ENCODE results near the gene MAP10.

DNA sequence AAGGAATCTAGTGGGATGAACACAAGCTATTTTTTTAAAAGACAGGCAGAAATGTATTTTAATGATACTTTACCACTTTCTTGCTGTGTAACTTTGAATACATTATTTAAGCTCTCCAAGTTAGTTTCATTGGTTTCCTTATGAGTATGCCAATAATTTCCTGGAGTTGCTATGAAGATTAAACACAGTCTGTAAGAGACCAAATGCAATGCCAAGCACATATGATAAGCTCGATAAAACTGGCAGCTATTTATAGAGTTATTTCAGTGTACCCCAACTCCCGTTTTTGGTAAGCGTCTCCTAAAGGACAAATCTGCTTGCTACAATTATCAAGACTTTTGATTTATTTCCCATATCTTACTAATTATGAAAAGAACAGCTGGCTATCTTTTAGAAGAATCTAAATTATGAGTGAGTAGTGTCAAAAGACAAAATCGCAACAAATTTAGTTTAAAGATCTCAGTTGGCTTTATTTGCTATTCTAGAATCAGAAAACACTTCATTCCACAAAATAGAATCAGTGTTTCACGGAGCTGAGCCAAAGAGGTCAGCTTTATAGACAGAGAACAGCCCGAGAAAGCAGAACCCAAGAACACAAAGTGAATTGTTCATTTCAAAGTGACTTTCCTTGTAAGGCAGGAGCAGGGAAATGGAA lies 7.2 kb upstream of the MAP10 start:
- no peak for TF ChIP-seq CTCF (IDR thresholded peaks at IDR 0.05; ENCODE audit: low read depth, low read length)
- TF ChIP-seq EZH2phosphoT487 (IDR thresholded peaks at IDR 0.05; ENCODE audit: low read depth), result no peak
